Stimulated activated CD4-positive, alpha-beta T cell treated with anti-CD3 and anti-CD28 coated beads, Interleukin-2, amount 100 ng/mL, for 4 hours (primary cell): ENCODE data around the gene CREBRF.

ENCODE experiments used
- DNase-seq: peaks from one replicate; pipeline ENCODE4 v3.0.0-alpha.2; 2020; ENCODE audit warnings: low read depth

Gene CREBRF

DNA sequence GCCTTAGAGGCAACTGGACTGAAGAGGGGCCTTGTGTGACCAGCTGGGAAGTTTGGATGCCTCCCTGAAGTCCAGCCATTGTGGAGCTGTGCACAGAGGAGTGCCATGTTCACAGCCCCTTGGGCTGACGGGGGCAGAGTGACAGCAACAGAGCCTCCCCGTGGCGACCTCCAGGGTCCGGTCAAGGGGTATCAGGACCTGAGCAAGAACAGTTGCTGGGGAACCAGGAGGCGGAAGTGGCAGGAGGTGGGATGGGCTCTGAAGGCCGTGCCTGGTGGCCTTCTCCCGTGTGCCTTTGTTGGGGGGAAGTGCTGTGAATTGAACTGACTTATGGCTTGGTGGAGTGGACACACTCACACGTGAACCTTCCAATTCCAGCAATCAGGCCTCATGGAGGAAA lies 102.2 kb downstream of the CREBRF start:
- DNase-seq: no peak

DNA sequence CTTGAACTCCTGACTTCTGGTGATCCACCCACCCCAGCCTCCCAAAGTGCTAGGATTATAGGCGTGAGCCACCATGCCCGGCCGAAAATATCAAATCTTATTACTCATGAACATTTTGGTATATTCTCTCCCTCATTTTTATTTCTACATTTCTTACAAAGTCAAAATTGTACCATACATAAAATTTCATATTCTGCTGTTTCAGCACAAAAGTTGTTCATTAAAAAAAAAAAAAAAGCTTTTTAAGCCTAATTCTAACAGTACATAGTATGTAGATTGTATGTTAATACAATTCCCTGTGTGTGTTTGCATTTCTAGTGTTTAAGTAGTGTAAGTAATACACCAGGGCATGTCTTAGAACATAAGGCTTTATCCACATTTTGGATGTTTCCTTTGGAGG lies 103.1 kb downstream of the CREBRF start:
- no peak for DNase-seq

DNA sequence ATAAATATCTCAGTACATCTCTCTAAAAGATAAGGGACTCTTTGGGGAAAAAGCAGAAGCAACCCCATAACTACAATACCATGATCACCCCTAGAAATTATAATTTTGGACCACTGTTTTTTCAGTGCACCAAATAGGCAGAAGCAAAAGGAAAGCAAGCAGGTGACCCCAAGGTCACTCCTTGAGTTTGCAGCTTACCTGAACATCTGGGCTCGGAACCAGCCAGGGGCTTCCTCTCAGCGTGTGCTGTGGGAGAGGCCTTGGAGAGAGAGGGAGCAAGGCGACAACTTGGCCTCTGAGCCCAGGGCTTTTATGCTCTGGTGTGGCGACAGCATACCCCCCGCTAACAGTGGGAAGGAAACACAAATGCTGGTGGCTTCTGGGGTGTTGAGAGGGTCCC lies 105.0 kb downstream of the CREBRF start:
- no peak for DNase-seq

DNA sequence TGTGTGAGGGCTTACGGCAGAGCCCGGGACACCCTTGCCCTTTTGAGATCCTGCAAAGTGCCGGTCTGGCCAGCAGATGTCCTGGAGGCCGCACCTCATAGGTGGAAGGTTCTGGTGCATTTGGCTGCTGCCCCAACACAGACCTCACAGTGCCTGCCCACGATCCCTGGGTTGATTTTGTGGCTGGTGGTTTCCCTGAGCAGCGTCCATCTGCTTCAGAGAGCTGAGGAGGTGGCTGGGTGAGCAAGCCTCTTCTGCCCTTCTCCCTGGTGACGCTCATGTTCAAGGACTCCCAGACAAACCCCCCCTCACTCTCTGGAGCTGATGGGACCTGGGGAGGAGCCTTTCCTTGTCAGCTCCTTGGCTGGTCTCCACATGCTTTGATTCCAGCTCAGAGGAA lies 107.1 kb downstream of the CREBRF start:
- DNase-seq: no peak

DNA sequence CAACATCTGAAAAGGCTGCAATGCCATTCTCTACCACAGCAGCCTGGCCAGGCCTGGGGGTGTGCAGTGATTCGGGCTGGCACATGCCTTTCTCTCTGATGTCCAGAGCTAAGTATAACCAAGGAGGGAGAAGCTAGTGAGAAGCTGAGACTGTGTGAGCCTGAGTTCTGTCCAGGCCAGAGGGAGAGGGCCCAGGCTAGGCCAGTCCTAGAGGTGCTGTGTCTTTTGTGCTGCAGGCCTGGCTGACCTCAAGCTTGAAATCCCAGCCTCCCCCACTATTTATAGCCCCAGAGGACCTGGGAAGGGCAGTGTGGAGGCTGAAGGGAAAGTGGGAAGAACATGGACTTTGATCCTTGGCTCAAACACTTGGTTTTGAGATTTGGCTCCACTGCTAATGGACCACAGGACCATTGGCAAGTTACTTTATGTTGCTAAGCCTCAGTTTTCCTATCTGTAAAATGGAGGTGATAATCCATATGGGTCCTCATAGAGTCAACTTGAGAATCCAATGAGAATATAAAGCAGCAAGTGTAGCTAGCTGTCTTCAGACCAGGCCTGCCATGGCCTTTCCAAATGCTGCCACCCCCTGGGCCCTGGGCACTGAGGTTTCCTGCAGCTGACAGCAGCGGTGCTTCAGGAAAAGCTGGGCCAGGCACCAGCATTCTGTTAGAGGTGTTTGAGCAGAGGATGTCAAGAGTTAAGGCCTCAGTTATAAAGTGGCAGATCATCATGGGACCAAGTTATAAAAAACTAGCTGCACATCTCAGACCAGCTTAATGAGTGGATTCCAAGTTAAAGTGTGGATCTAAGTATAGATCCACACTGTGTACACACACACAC lies 109.2 kb downstream of the CREBRF start:
- DNase-seq: no peak

DNA sequence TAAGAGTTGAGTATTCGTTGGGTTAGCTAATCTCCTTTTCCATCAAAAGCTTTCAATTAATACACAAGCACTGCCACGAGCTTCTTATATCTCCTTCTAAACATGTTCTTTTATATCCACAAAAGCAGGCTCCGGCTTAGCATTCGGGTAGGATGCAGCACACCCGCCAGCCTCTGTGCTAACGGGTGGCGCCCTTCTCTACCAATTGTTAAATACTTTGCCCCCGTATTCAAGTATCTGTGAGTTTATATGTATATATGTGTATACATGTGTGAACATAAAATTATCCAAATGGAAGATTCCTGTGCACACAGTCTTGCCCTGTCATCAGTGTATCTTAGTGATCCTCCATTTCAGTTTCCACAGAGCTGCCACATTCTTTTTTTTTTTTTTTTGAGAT lies 116.0 kb downstream of the CREBRF start:
- no peak for DNase-seq

DNA sequence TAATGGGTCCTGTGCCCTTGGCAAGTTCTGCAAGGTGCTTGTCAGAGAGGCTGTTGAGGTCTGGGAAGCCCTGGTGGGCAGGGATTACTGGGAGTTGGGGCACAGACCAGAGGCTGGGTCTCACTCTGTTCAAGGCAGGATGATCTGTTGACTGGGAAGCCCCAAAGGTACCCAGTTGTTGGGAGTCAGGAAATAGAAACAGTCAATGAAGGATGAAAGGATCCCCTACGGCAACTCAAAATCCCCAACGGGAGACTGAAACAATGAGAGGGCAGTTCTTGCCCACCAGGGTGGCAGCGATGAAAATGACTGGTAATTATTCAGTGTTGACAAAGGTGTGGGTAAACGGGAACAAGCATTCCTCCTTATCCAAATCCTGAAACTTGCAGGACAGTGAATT lies 119.4 kb downstream of the CREBRF start:
- no peak for DNase-seq

DNA sequence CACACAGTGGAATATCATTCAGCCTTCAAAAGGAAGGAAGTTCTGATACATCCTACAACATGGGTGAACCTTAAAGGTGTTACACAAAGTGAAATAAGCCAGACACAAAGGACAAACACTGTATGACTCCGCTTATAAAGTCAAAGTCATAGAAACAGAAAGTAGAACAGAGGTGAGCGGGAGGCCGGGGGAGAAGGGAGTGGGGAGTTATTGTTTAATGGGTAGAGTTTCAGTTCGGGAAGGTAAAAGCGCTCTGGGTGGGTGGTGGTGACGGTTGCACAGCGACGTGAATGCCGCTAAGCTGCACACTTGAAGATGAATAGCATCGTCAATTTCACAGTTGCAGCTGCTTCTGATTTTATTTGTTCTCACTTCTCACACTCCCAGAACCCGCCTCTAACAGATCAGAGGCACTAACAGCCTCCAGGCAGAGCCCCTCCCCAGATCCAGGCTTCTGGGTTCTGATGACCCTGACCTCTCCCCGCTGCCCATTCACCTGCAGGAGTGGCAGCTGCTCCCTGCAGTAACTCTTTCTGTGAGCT lies 122.3 kb downstream of the CREBRF start:
- DNase-seq: no peak

DNA sequence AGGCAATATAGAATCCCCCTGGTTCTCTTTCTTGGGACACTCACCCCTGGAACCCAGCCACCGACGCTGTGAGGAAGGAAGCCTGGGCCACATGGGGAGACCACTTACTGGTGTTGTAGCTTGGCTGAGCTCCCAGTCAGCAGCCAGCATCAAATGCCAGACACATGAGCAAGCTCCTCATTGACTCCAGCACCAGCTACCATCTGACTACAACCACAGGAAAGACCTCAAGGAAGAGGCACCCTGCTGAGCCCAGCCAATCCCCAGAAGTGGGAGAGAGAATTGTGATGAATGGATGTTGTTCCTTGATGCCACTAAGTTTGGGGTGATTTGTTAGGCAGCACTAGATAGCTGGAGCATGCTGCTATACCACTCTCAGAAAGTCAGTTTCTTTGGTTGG lies 124.2 kb downstream of the CREBRF start:
- no peak for DNase-seq

DNA sequence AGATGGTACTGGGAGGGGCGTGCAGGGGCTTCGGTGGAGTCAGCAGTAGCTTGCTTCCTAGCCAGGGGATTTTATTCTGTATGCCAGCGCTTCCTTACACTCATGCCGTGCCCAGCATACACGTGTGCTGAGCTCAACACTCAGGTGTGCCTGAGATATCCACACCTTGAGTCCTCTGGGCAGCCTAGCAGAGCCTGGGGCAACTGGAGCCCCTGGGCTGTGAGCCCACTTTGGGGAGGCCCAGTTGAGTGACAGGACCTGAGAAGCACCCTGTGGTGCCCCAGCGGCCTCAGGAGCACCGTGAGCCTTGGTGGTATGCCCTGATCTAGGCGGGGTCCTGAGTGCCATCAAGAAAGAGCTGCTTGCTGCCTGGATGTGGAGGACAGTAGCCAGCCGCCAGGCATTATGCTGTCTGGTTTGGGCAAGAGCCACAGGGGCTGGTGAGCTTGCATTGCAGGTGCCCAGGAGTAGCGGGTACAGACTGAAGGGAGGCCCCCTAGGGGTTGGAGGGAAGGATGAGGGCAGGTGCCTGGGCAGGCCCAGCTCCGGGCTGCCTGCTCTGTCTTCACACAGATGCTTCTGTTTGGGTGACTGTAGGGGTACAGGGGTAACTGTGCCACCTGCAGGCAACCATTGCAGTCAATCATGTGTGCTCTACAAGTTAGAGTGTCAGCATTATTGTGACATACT lies 131.0 kb downstream of the CREBRF start:
- DNase-seq: no peak

DNA sequence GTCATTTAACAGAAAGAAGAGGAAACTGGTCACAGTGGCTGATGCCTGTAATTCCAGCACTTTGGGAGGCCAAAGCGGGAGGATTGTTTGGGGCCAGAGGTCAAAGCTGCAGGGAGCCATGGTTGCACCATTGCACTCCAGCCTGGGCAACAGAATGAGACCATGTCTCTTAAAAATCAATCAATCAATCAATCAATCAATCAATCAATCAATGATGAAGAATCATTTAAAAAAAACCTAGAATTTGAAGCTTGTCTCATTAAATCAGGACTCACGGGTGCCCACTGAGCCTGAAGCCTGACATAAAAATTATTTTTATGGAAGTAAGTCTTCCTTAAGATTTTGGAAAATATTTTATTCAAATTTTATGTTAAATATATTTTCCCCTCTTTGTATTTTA lies 132.1 kb downstream of the CREBRF start:
- DNase-seq: no peak
